Sigmoid colon (tissue), 7 donors: ENCODE measurements around the gene RNU6-7. TPM values are rescaled to one million over a fixed set of nuclear protein-coding genes. Genes with fewer than 3 reads are reported as not detected.

Experiments
- DNase-seq: peaks from one replicate; pipeline ENCODE4 v3.0.0-alpha.2; 2019
- H3K27ac ChIP-seq, 4 donors: fragments of 200-600 bp; sonication (generic); one replicate each; pipeline ENCODE4 v1.5.1; 2016 to 2019; ENCODE audit warnings: mild to moderate bottlenecking in 1 of 4
- H3K27me3 ChIP-seq, 3 donors: fragments of 200-600 bp; sonication (generic); one replicate each; pipeline ENCODE4 v1.5.1; 2019; ENCODE audit warnings: mild to moderate bottlenecking in 1 of 3
- H3K36me3 ChIP-seq, 4 donors: fragments of 200-600 bp; sonication (generic); one replicate each; pipeline ENCODE4 v1.5.1; 2016 to 2019
- H3K4me1 ChIP-seq, 4 donors: fragments of 200-600 bp; sonication (generic); one replicate each; pipeline ENCODE4 v1.5.1; 2017 to 2019
- H3K4me3 ChIP-seq, 4 donors: fragments of 200-600 bp; sonication (generic); one replicate each; pipeline ENCODE4 v1.5.1; 2017 to 2019; ENCODE audit warnings: mild to moderate bottlenecking in 2 of 4, moderate library complexity in 1 of 4
- H3K9me3 ChIP-seq, 4 donors: fragments of 200-600 bp in 3 of 4; sonication (generic) in 3 of 4; one replicate each; pipeline versions ENCODE4 v1.5.1 to v1.6.1; 2013 to 2019
- CTCF ChIP-seq, 4 experiments: fragments of 450-650 bp in 3 of 4; fragments of 200-600 bp in 1 of 4; IDR thresholded peaks; one replicate each; pipeline ENCODE4 v1.5.1; 2016 to 2019; ENCODE audit warnings: antibody characterized with exemption in 4 of 4, mild to moderate bottlenecking in 3 of 4, moderate library complexity in 2 of 4
- EP300 ChIP-seq, 4 donors: sonication (generic); formaldehyde crosslinking; IDR thresholded peaks; one replicate each; pipeline ENCODE4 v1.6.1; 2017; ENCODE audit warnings: antibody characterized with exemption in 4 of 4
- POLR2A ChIP-seq, 2 donors: fragments of 450-650 bp; IDR thresholded peaks; one replicate each; pipeline ENCODE4 v1.6.1; 2016; ENCODE audit warnings: antibody characterized with exemption in 2 of 2, mild to moderate bottlenecking in 2 of 2, moderate library complexity in 2 of 2
- POLR2AphosphoS5 ChIP-seq, 4 donors: sonication (generic); formaldehyde crosslinking; IDR thresholded peaks; one replicate each; pipeline ENCODE4 v1.6.1; 2017; ENCODE audit warnings: antibody characterized with exemption in 4 of 4
- WGBS, 2 donors: extraction: QIAGEN DNeasy Blood & Tissue Kit; methylation state at CpG; one replicate each; pipeline ENCODE4 v1.1.7; 2013; 5-methylcytosine and 5-hydroxymethylcytosine counted together
- intact Hi-C: fragments of 100-400 bp; cut with DNase I; formaldehyde crosslinking; loops from one replicate; pipeline ENCODE4 v1.15.1; 2023
- polyA plus RNA-seq, 3 donors: library from polyadenylated mRNA; stranded (reverse); fragments of 200-250 nt; gene quantifications; one replicate each; pipeline ENCODE4 v1.2.3, GENCODE V29; 2013
- total RNA-seq, 4 donors: library from RNA; depleted of rRNA; stranded (reverse); fragments of >200 nt; gene quantifications; one replicate each; pipeline ENCODE4 v1.1.0, GENCODE V29; 2016
- donor health status: healthy with polysubstance abuse.
- donor health status: Bipolar disorder and iron deficiency.
- donor health status: healthy.

Gene RNU6-7
- total and polyA plus RNA-seq, 7 donors: not detected

- Histone ChIP-seq H3K4me1 (peaks cover 0 to 35% (median 28%) of the 10 kb centered on the region in 4 donors), H3K27me3 (no peaks in the 10 kb centered on the region), H3K4me3 (no peak overlapping the region), H3K27ac (peak overlapping the region in 3 of 4 donors; percentile 45 to 72 (median 71)), H3K9me3 (no peaks in the 10 kb centered on the region), H3K36me3 (no peaks in the 10 kb centered on the region)
- 89 to 100% methylated on average over 1 of the region's 1 CpG for WGBS, 2 donors
- TF ChIP-seq POLR2A (IDR thresholded peaks at IDR 0.05): no peak
- no peak for TF ChIP-seq POLR2AphosphoS5 (IDR thresholded peaks at IDR 0.05)
- no peak for TF ChIP-seq CTCF (IDR thresholded peaks at IDR 0.05)
- no peak for DNase-seq
- intact Hi-C loops: no loop called here
Observed at GRCh38 chr14:32226056-32226455, 24.2 kb downstream of the RNU6-7 start.

- intact Hi-C loops: no loop called here
- no peaks in the 10 kb centered on the region for H3K27me3 ChIP-seq
- no peak for DNase-seq
- no peaks in the 10 kb centered on the region for H3K36me3 ChIP-seq
- H3K4me1 ChIP-seq: peaks cover 0 to 40% (median 27%) of the 10 kb centered on the region in 4 donors
- TF ChIP-seq POLR2AphosphoS5 (IDR thresholded peaks at IDR 0.05): no peak
- WGBS, 2 donors: 45 to 60% methylated on average over 3 of the region's 3 CpGs
- H3K9me3 ChIP-seq: no peaks in the 10 kb centered on the region
- no peak overlapping the region for H3K4me3 ChIP-seq
- H3K27ac ChIP-seq: peak overlapping the region; percentile 10 to 76 (median 70)
Observed at GRCh38 chr14:32230181-32230580, 28.3 kb downstream of the RNU6-7 start.

- no peaks in the 10 kb centered on the region for H3K9me3 ChIP-seq
- peak overlapping the region; percentile 10 to 76 (median 70) for H3K27ac ChIP-seq
- no peaks in the 10 kb centered on the region for H3K36me3 ChIP-seq
- intact Hi-C loops: no loop called here
- H3K4me3 ChIP-seq: no peak overlapping the region
- 87 to 89% methylated on average over 2 of the region's 2 CpGs for WGBS, 2 donors
- no peak for TF ChIP-seq POLR2A (IDR thresholded peaks at IDR 0.05)
- TF ChIP-seq POLR2AphosphoS5 (IDR thresholded peaks at IDR 0.05): no peak
- TF ChIP-seq EP300 (IDR thresholded peaks at IDR 0.05): no peak
- no peak for TF ChIP-seq CTCF (IDR thresholded peaks at IDR 0.05)
- DNase-seq: no peak
- peaks cover 0 to 34% (median 21%) of the 10 kb centered on the region in 4 donors for H3K4me1 ChIP-seq
- H3K27me3 ChIP-seq: no peaks in the 10 kb centered on the region
Observed at GRCh38 chr14:32230695-32231280, 28.9 kb downstream of the RNU6-7 start.

GRCh38 chr14:32232481-32232880, 30.6 kb downstream of the RNU6-7 start:
- Histone ChIP-seq H3K36me3 (no peaks in the 10 kb centered on the region), H3K4me3 (no peak overlapping the region), H3K9me3 (no peaks in the 10 kb centered on the region), H3K4me1 (peaks cover 0 to 26% (median 16%) of the 10 kb centered on the region in 4 donors), H3K27ac (no peak overlapping the region), H3K27me3 (no peaks in the 10 kb centered on the region)
- intact Hi-C loops: no loop called here
- WGBS, 2 donors: 94 to 96% methylated on average over 1 of the region's 1 CpG
- DNase-seq: no peak
- TF ChIP-seq POLR2A (IDR thresholded peaks at IDR 0.05) (no peak), EP300 (IDR thresholded peaks at IDR 0.05) (no peak), CTCF (IDR thresholded peaks at IDR 0.05) (no peak), POLR2AphosphoS5 (IDR thresholded peaks at IDR 0.05) (no peak)

GRCh38 chr14:32233260-32233659, 31.4 kb downstream of the RNU6-7 start:
- Histone ChIP-seq H3K27ac (no peak overlapping the region), H3K4me3 (no peak overlapping the region), H3K27me3 (no peaks in the 10 kb centered on the region), H3K9me3 (no peaks in the 10 kb centered on the region), H3K4me1 (peaks cover 0 to 26% (median 16%) of the 10 kb centered on the region in 4 donors), H3K36me3 (no peaks in the 10 kb centered on the region)
- intact Hi-C loops: no loop called here
- TF ChIP-seq POLR2AphosphoS5 (IDR thresholded peaks at IDR 0.05): no peak
- WGBS, 2 donors: 14 to 46% methylated on average over 1 of the region's 1 CpG
- DNase-seq: no peak

GRCh38 chr14:32244404-32244803, 42.6 kb downstream of the RNU6-7 start:
- TF ChIP-seq EP300 (IDR thresholded peaks at IDR 0.05) (no peak), POLR2A (IDR thresholded peaks at IDR 0.05) (no peak), POLR2AphosphoS5 (IDR thresholded peaks at IDR 0.05) (no peak), CTCF (IDR thresholded peaks at IDR 0.05) (no peak)
- Histone ChIP-seq H3K27me3 (no peaks in the 10 kb centered on the region), H3K36me3 (no peaks in the 10 kb centered on the region), H3K4me3 (no peak overlapping the region), H3K9me3 (no peaks in the 10 kb centered on the region), H3K4me1 (no peaks in the 10 kb centered on the region), H3K27ac (no peak overlapping the region)
- intact Hi-C loops: no loop called here
- DNase-seq: no peak
